Ramos (cell line): ENCODE measurements around the gene MICU1.
"Not testable (repeated sequence)": the region's sequence is repeated elsewhere in the genome, so short reads cannot be mapped to it uniquely, and the experiment has no call there.

Source experiments
- in situ Hi-C: fragments of 300-500 bp; cut with MboI; formaldehyde crosslinking; loops from one replicate; pipeline ENCODE4 v1.14.3; 2022; ENCODE audit warnings: low sequenced_read_pairs; ENCODE audit not compliant: unreplicated experiment

MICU1 gene

GRCh38 chr10:72567889-72568640, 57.8 kb downstream of the MICU1 start:
- in situ Hi-C loops: no loop called here

DNA sequence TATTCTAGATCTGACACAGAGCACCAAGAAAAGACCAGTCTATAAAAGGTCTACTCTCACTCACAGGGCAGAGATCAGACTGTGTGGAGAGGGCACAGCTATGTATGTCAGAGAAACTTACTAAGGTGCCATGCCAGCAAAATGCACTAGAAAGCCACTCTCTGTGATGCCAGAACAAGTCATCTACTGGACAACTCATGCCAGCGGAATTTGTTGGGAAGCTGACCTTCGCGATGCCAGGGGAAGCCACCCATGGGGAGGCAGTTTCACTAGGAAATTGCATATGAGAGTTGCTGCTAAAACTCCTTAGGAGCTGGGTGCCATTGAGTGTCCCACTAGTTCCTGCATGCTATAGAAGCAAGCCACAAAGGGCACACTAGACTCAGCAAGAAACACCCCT, 58.5 kb downstream of the MICU1 start:
- in situ Hi-C loops: no loop called here

DNA sequence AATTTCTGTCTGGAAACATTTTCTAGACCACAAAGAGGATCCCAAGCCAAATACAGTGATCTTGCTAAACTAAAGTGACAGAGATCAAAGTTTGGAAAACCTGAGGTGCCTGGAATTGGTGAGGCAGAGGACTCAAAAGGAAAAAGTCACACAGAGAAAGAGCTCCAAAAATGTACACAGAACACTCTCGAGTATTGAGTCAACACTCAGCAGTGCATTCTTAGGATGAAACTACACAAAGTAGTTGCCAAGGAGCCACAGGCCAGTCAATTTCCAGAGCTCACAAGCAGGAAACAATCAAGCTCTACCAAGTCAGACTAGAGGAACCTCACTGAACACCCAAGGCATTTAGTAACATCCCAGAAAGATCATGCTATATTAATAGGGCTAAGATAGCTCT, 61.3 kb downstream of the MICU1 start:
- in situ Hi-C loops: no loop called here

DNA sequence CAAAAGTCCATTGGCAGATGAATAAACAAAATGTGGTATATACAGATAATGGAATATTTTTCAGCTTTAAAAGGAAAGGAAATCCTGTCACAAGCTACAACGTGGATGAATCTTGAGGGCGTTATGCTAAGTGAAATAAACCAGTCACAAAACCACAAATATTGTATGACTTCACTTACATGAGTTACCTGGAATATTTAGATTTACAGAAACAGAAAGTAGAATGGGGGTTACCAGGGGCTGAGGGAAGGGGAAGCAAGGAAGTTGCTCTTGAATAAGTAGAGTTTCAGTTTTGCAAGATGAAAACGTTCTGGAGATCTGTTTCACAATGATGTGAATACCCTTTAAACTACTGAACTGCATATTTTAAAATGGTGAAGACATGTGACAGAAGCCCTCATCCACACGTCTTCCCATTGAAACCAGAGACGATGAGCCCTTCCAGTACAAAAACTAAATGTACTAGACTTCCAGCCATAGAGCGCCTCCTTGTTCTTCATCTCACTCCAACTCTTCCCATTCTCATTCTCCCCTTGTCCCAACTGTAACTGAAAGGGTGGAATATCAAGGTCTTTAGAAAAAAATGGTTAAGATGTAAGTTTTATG, 62.4 kb downstream of the MICU1 start:
- in situ Hi-C loops: no loop called here

GRCh38 chr10:72561745-72562166, 64.1 kb downstream of the MICU1 start:
- in situ Hi-C loops: no loop called here

- in situ Hi-C loops: no loop called here
Observed at GRCh38 chr10:72557362-72557761, 68.5 kb downstream of the MICU1 start.

GRCh38 chr10:72552857-72553256, 73.0 kb downstream of the MICU1 start:
- in situ Hi-C loops: no loop called here

GRCh38 chr10:72550239-72550638, 75.6 kb downstream of the MICU1 start:
- in situ Hi-C loops: no loop called here

- in situ Hi-C loops: no loop called here
Observed at GRCh38 chr10:72545546-72545945, 80.3 kb downstream of the MICU1 start.

- in situ Hi-C loops: not testable (repeated sequence)
Observed at GRCh38 chr10:72543855-72544254, 82.0 kb downstream of the MICU1 start.

DNA sequence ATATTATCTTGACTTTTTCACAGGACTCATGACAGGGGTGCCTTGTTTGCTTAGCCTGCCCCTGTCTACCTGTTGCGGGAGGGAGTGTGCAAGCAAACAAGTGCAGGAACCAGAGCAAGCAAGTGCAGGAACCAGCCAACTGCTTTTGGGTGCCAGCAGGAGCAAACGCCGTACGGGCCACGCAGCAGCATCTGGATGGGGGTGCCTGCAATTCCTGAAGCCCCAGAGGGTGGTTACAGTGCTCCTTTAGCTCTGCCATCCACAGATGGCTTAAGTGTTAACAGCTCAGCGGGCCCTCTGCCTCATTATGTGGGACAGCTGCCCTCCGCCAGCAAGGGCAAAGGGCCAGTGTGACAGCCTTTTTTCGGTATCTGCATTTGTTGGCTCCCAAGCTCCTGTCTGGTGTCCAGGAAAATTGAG, 83.5 kb downstream of the MICU1 start:
- in situ Hi-C loops: no loop called here

- in situ Hi-C loops: no loop called here
Observed at GRCh38 chr10:72541337-72541736, 84.5 kb downstream of the MICU1 start.

DNA sequence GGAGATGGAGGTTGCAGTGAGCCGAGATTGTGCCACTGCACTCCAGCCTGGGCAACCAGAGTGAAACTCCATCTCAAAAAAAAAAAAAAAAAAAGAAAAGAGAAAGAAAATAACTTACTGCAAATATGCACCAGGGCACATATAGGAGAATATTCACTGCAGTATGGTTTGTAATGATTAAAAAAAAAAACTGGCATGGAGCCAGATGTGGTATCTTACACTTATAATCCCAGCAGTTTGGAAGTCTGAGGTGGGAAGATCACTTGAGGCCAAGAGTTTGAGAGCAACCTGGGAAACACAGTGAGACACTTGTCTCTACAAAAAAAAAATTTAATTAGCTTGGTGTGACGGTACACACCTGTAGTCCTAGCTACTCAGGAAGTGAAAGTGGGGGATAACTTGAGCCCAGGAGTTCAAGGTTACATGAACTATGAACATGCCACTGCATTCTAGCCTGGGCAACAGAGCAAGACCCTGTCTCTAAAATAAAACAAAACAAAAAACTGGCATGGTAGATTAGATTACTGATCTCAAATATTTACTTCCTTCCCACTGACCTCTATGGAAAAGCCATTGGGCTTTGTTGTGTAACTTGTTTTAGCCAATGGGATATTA, 85.6 kb downstream of the MICU1 start:
- in situ Hi-C loops: no loop called here

DNA sequence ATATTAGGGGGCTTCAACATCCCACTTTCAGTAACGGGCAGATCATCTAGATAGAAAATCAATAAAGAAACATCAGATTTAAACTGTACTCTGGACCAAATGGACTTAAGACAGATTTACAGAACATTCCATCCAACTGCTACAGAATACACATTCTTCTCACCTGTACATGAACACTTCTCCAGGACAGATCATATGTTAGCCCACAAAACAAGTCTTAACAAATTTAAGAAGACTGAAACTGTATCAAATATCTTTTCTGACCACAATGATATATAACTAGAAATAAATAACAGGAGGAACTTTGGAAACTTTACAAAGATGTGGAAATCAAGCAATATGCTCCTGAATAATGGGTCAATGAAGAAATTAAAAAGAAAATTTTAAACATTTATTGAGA, 86.7 kb downstream of the MICU1 start:
- in situ Hi-C loops: no loop called here

- in situ Hi-C loops: no loop called here
Observed at GRCh38 chr10:72525689-72526088, 100.2 kb downstream of the MICU1 start.

- in situ Hi-C loops: no loop called here
Observed at GRCh38 chr10:72525277-72525676, 100.6 kb downstream of the MICU1 start.

- in situ Hi-C loops: no loop called here
Observed at GRCh38 chr10:72524489-72524888, 101.4 kb downstream of the MICU1 start.

DNA sequence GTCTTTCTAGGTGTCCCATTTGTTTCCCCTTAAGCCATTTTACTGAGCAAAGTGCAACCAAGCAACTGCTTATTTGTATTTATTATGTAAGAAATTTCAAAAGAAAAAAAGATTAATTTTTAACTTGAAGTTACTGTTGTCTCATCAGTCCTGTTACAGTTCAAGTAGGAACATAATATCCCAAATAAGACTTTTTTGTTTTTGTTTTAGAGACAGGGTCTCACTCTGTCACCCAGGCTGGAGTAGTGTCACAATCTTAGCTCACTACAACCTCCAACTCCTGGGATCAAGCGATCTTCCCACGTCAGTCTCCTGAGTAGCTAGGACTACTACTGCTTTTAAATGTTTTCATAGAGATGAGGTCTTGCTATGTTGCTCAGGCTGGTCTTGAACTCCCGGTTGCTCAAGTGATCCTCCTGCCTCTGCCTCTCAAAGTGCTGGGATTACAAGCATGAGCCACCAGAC, 101.9 kb downstream of the MICU1 start:
- in situ Hi-C loops: no loop called here

DNA sequence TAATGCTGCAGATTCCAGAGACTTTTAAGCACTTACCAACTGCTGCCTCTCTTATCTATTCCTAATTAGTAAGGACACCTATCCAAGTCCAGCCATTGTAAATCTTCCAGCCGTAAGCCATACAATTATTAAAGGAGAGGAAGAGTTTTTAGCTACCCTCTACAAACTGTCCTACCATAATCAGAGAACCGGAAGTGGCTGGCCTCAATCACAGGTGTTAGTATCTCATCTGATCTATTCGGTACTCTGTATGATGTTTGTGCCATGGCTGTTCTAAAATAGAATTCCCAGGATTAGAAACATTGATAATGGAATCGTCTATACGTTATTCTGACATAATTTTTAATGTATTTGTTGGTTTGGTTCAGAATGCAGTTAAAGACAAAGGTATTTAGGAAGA, 102.8 kb downstream of the MICU1 start:
- in situ Hi-C loops: no loop called here

DNA sequence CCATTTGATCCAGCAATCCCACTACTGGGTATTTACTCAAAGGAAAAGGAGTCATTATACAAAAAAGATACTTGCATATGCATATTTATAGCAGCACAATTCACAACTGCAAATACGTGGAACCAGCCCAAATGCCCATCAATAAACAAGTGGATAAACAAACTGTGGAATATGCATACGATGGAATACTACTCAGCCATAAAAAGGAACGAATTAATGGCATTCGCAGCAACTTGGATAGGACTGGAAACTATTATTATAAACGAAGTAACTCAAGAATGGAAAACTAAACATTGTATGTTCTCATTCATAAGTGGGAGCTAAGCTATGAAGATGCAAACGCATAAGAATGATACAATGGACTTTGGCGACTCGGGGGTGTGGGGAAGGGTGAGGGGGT, 108.6 kb downstream of the MICU1 start:
- in situ Hi-C loops: no loop called here

GRCh38 chr10:72515455-72515854, 110.4 kb downstream of the MICU1 start:
- in situ Hi-C loops: no loop called here
